HG03432 (cell line): ENCODE measurements around the gene KIF26B.

Experiments
- ATAC-seq: cut with Tn5 transposase; IDR thresholded peaks from one replicate; pipeline ENCODE4 v1.9.1; 2021; ENCODE audit warnings: mild to moderate bottlenecking, moderate library complexity; ENCODE audit not compliant: unreplicated experiment

Gene KIF26B

DNA sequence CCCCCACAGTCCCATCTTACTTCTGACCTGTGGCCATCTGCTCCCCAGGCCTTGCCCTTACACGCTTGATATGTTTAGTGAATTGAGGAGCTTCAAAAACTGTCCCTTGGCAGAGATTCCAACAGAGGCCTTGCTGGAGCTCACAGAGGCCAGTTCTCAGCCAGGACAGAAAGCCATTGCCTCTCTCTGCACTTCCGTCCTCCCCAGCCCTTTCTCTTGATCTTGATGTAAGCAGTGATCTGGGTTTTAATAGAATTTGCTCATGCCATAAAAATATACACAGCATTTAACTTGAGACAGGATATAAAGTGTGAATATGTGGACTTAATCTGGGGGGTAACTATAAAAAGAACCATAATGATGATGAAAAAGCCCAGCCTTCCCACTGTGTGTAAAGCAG, 453.5 kb downstream of the KIF26B start:
- no peak for ATAC-seq

DNA sequence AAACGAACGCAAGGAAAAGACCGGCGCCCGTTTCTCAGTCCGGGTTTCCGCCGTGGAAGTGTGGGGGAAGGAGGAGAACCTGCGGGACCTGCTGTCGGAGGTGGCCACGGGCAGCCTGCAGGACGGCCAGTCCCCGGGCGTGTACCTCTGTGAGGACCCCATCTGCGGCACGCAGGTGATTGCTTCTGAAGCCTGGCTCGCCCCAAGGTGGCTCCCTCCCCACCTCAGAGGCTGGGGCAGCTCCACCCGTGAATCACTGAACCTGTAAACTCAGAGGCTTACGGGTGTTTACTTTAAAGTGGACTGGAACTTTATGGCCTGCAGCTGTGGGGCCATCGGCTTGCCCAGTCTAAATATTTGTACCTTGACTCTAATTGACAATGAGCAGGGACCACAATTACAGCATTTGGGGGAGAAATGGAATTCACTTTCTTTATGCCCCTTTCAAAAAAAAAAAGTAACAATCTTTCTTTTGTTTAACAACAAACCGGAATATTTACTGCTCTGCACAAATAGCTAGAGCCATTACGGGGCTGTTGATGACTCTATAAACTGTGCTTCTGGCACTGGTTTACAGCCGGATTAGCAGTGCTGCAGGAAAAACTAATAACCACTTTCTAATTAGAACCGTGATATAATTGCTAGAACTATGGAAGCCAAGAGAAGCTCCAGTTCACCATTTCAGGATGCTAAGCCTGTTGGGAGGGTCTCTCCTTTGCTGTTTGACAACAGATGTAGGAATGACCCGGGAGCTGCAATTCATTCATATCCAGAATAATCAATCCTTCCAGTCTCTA, 454.8 kb downstream of the KIF26B start:
- ATAC-seq = no peak

- ATAC-seq = no peak
Observed at GRCh38 chr1:245611251-245611650, 456.5 kb downstream of the KIF26B start.

GRCh38 chr1:245614476-245614875, 459.7 kb downstream of the KIF26B start:
- ATAC-seq = no peak

GRCh38 chr1:245615001-245615400, 460.2 kb downstream of the KIF26B start:
- ATAC-seq = no peak

- ATAC-seq = no peak
Observed at GRCh38 chr1:245621589-245621988, 466.8 kb downstream of the KIF26B start.

GRCh38 chr1:245622332-245623014, 467.7 kb downstream of the KIF26B start:
- no peak for ATAC-seq

DNA sequence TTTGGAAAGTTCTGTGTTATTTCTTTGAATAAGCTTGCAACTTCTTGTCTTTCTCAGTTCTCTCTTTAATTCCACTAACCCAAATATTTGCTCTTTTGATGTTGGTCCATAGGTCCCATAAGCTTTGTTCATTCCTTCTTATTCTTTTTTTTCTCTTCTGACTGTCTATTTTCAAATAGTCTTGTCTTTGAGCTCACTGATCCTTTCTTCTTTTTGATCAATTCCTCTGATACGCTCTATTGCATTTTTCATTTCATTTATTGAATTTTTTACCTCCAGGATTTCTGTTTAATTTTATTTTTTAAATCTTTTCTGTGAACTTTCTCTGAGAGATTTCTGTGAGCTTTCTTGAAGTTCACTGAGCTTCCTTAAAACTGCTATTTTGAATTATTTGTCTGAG, 486.6 kb downstream of the KIF26B start:
- no peak for ATAC-seq

DNA sequence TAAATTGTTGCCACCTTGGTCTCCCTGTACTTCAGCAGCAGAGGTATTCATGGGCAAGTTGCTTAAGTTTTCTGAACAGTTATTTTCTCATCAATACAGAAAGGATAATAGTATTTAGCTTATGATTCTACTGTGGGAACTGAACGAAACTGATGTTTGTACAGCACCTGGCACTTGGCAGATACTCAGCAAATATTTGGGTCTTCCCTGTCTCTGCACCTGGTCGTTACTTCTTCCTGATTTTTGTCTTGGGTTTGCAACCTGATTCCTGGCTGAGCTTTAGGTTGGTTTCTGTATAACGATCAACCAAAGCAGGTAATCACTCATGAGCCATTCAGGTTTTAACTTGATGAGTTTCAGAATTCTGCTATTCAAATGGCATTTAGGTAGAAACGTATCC, 490.6 kb downstream of the KIF26B start:
- ATAC-seq = peak; percentile 11

DNA sequence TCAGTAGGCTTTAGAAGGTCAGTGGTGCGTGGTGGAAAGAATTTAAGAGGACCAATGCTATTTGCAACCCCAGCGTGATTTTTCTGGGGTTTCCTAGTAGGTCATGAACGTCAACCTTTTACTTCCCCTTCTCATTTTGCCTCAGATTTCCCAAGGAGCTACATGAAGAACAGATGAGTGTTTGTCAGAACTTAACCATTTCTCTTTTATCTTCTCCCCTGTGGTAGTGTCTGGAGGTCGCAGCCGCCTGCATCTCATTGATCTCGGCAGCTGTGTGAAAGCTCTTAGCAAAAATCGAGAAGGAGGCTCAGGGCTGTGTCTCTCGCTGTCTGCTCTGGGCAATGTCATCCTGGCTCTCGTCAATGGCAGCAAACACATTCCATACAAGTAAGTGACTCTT, 491.1 kb downstream of the KIF26B start:
- ATAC-seq = peak; percentile 69

DNA sequence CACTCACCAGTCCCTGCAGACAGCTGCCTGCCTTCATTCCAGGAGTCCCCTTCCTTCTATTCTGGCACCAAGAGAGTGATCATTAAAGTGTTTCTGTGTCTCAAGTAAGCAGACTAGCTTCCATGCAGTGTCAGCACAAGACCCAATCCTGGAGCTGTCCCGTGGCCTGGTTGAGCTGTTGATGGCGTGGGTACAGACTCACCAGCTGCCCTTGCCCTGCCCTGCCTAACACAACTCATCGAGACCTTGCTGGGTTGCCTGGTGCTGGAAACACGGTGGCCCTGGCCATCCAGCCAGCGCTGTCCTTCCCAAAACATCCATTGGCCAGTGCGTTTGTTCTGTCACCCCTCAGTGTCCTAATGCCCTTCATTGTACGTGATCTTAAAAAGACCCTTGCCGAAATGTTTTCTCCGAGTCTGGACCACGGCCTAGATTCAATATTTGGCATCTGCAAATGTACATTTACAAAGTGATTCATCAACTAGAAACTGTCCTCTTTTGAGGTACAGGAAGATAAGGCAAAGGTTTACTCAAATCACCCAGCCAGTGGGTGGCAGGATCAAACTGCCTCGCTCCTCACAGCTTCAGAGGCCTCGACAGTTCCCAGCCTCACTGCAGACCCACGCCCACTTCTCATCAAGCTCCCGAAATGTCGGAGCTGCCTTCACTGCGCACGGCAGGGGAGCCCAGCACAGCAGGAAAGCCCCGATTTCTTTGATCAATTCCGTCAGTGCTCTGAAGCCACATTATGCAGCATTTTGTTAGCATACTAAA, 494.2 kb downstream of the KIF26B start:
- no peak for ATAC-seq

DNA sequence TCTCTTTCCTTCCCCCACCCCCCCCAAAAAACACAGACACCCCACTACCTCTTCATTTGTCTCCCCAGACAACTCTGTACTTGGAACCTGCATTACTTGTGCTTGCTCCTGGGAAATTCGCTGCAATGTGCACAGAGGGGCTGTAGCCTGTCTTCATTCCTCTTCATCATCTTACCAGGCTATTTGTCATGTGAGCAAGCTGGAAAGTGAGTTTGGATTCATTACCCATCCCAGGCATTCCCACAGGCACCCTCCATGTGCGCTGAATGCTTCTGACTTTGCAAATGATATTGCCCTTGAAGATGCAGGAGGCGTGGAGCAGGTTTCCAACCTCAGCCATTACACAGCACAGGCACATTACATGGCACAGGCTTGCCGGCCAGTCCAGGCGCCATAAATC, 494.9 kb downstream of the KIF26B start:
- no peak for ATAC-seq

GRCh38 chr1:245650441-245650960, 495.7 kb downstream of the KIF26B start:
- ATAC-seq = no peak

DNA sequence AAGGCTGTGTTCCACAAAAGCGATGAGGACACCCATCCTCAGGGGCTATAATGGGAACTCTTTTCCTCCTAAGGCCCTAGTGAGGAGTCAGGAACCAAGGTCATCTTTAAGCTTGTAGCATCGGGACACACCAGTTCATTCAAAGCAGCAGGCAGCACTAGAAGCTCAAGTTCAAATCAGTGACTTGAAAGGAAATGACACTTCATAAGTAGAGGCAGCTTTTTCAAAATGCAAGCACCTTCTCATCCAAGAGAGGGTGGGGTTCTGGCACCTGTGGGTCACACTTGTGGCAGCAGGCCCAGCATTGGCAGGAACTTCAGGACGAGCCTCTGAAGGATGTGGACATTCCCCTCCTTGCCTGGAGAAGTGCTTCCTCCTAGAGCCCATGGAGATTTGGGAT, 496.3 kb downstream of the KIF26B start:
- ATAC-seq = no peak

- no peak for ATAC-seq
Observed at GRCh38 chr1:245652116-245652515, 497.3 kb downstream of the KIF26B start.

DNA sequence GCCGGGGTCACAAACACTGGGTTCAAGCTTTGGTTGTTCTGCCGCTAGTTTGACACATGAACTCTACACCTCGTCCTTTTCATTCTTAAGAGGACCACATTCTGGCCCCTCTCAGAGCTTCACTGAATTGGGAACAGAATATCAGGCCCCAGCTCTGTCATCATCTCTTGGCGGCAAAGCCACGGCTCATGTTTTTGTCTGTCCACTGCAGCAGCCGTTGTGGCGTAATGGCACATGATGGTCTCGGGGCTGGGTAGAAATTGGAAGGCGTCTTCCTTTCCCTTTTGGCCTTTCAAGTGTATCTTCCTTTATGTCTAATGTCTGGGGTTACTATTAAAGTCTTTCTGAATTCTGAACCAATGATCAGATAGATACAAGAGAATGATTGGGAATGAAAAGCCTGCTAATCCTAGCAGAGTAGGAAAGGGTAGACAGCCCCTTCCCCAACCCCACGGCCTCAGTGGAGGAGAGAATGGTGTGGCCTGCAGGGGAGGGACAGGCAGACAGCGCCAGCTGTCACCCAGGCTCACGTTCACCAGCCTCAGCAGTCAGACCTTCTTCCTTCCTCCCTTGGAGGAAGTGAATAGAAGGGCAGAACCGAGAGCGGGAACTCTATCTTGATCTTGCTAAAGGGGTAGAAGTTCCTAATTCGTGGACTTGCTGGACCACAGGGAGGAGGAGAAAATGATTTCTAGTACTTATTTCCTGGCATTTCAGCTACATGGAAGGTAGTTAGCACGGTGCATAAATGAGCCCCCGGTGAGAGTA, 498.1 kb downstream of the KIF26B start:
- no peak for ATAC-seq

GRCh38 chr1:245654460-245655050, 499.8 kb downstream of the KIF26B start:
- ATAC-seq = no peak

- ATAC-seq = no peak
Observed at GRCh38 chr1:245656189-245656717, 501.5 kb downstream of the KIF26B start.

DNA sequence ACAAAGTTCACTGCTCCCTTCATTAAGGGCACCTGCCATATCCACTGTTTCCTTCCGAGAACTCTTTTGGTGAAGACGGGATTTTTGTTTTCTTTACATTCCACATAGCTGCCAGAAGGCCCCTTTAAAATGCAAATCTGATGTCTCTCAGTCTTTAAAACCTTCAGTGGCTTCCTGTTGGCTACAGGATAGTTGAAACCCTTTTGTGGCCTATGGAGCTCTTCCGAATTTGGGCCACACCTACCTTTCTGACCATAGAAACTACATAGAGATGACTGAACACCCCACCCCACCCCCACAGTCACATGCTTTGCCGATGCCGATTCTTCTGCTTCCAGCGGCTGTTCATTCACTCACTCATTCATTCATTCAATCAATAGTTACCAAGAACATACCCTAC, 502.6 kb downstream of the KIF26B start:
- no peak for ATAC-seq

DNA sequence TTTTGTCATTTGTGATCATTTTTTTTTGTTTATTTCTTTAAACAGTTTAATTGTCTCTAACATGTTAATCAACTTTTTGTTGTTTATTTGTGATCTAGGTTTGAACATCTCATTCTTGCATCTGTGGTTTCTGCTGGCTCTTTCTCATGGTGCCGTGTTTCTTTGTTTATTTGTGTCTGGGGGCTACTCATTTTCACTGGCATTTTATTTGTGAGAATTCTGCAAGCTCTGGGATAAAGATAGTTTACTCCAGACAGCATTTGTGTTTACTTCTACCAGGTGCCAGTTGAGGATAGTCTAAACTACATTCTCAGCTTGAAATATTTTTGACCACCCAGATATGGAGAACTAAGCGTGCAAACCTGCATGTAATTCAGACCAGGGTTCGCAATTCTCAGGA, 508.6 kb downstream of the KIF26B start:
- no peak for ATAC-seq
